ENCODE results near the gene CDC14B. TPM values are rescaled to one million over a fixed set of nuclear protein-coding genes. Genes with fewer than 3 reads are reported as not detected.
"Not testable (repeated sequence)": the region's sequence is repeated elsewhere in the genome, so short reads cannot be mapped to it uniquely, and the experiment has no call there.

CDC14B gene
- total and polyA plus RNA-seq, 2 of the 4 experiments (the other 2 are of a cell fraction), result 9.7 to 26.3 TPM

- H2BK120ac ChIP-seq (ENCODE audit: low read depth, low read length); H3K36me3 ChIP-seq (ENCODE audit: control insufficient read depth, insufficient read depth, low read length); BruUV-seq (replicated peaks); H3K9ac ChIP-seq (ENCODE audit: low read depth, low read length); H3K27ac ChIP-seq (ENCODE audit: insufficient read depth, low read length); H3K4me2 ChIP-seq (ENCODE audit: low read depth, low read length); dilution Hi-C loops (cut with HindIII; ENCODE audit: low sequenced_read_pairs, unreplicated experiment); H3K9me3 ChIP-seq (ENCODE audit: control insufficient read depth, insufficient read depth, low read length); H2AFZ ChIP-seq (replicated peaks; ENCODE audit: low read length, poor library complexity); intact Hi-C loops (cut with micrococcal nuclease); H2AK9ac ChIP-seq (replicated peaks; ENCODE audit: low read depth, low read length, poor library complexity); H3K4me1 ChIP-seq (ENCODE audit: control insufficient read depth, insufficient read depth, low read length); H4K20me1 ChIP-seq (ENCODE audit: insufficient read depth, low read length); H4K91ac ChIP-seq (ENCODE audit: insufficient read depth, low read depth, low read length); H3K4me3 ChIP-seq (ENCODE audit: insufficient read depth, low read depth, low read length); in situ Hi-C loops (cut with MboI; ENCODE audit: low sequenced_read_pairs); CTCF ChIA-PET; DNase-seq; H3K79me1 ChIP-seq (ENCODE audit: low read depth in 1 of 2, low read length in 2 of 2); H2BK5ac ChIP-seq (ENCODE audit: low read depth, low read length, poor library complexity, severe bottlenecking); H4K5ac ChIP-seq (ENCODE audit: low read depth, low read length); POLR2A ChIA-PET (ENCODE audit: unreplicated experiment); H3K27me3 ChIP-seq (ENCODE audit: control insufficient read depth, insufficient read depth, low read length); H3K23ac ChIP-seq (ENCODE audit: low read depth, low read length); H4K8ac ChIP-seq (ENCODE audit: low read depth in 2 of 2, low read length in 2 of 2); H3K4ac ChIP-seq (ENCODE audit: low read depth, low read length); H2AK5ac ChIP-seq (ENCODE audit: low read depth, low read length); H3K9me1 ChIP-seq (ENCODE audit: insufficient read depth, low read length); H3K56ac ChIP-seq (ENCODE audit: extremely low read depth, insufficient read depth, low read length); H3K18ac ChIP-seq (ENCODE audit: low read depth, low read length); H2BK20ac ChIP-seq (ENCODE audit: low read depth, low read length); ATAC-seq (ENCODE audit: low read depth); H2BK15ac ChIP-seq (ENCODE audit: low read depth, low read length); H3K14ac ChIP-seq (replicated peaks; ENCODE audit: low read depth, low read length): not testable (repeated sequence)
- no CpG with 5 or more reads among the region's 8 CpGs for WGBS, 2 experiments (ENCODE audit: extremely low coverage in 2 of 2, insufficient read length in 1 of 2)
Measured at GRCh38 chr9:96633579-96633978, 13.9 kb upstream of the CDC14B start.

Data from IMR-90 (cell line).